Measurements from ENCODE around the gene SLC1A2.

Gene SLC1A2

GRCh38 chr11:35376118-35376510, 43.2 kb downstream of the SLC1A2 start:
- no peak for DNase-seq (ENCODE audit: low spot score)

GRCh38 chr11:35375332-35376117, 43.8 kb downstream of the SLC1A2 start:
- no peak for DNase-seq (ENCODE audit: low spot score)

- no peak for DNase-seq (ENCODE audit: low spot score)
Observed at GRCh38 chr11:35373284-35373933, 45.9 kb downstream of the SLC1A2 start.

- no peak for DNase-seq (ENCODE audit: low spot score)
Observed at GRCh38 chr11:35372565-35373283, 46.6 kb downstream of the SLC1A2 start.

GRCh38 chr11:35367491-35367890, 51.9 kb downstream of the SLC1A2 start:
- DNase-seq (ENCODE audit: low spot score): no peak

GRCh38 chr11:35366798-35367197, 52.6 kb downstream of the SLC1A2 start:
- DNase-seq (ENCODE audit: low spot score): no peak

GRCh38 chr11:35365961-35366360, 53.4 kb downstream of the SLC1A2 start:
- DNase-seq (ENCODE audit: low spot score): no peak

- DNase-seq (ENCODE audit: low spot score): no peak
Observed at GRCh38 chr11:35365395-35365794, 54.0 kb downstream of the SLC1A2 start.

- no peak for DNase-seq (ENCODE audit: low spot score)
Observed at GRCh38 chr11:35363854-35364780, 55.2 kb downstream of the SLC1A2 start.

- no peak for DNase-seq (ENCODE audit: low spot score)
Observed at GRCh38 chr11:35363246-35363801, 56.0 kb downstream of the SLC1A2 start.

GRCh38 chr11:35362521-35362980, 56.8 kb downstream of the SLC1A2 start:
- DNase-seq (ENCODE audit: low spot score): no peak

GRCh38 chr11:35360055-35360530, 59.3 kb downstream of the SLC1A2 start:
- DNase-seq (ENCODE audit: low spot score): no peak

GRCh38 chr11:35359321-35360054, 59.9 kb downstream of the SLC1A2 start:
- no peak for DNase-seq (ENCODE audit: low spot score)

GRCh38 chr11:35358391-35358790, 61.0 kb downstream of the SLC1A2 start:
- DNase-seq (ENCODE audit: low spot score): no peak

- DNase-seq (ENCODE audit: low spot score): no peak
Observed at GRCh38 chr11:35357923-35358322, 61.4 kb downstream of the SLC1A2 start.

GRCh38 chr11:35355102-35355749, 64.1 kb downstream of the SLC1A2 start:
- no peak for DNase-seq (ENCODE audit: low spot score)

GRCh38 chr11:35354644-35355043, 64.7 kb downstream of the SLC1A2 start:
- no peak for DNase-seq (ENCODE audit: low spot score)

- DNase-seq (ENCODE audit: low spot score): no peak
Observed at GRCh38 chr11:35352077-35352888, 67.1 kb downstream of the SLC1A2 start.

GRCh38 chr11:35349897-35350296, 69.5 kb downstream of the SLC1A2 start:
- no peak for DNase-seq (ENCODE audit: low spot score)

Measured in hematopoietic multipotent progenitor cell treated with erythropoietin and hydrocortisone succinate and interleukin-3 and kit ligand, for 17 days (in vitro differentiated cells).